Hepatocyte (in vitro differentiated cells): Measurements from ENCODE around the gene CATSPER4. TPM values are rescaled to one million over a fixed set of nuclear protein-coding genes. Genes with fewer than 3 reads are reported as not detected.

Experiments
- DNase-seq: peaks from one replicate; pipeline ENCODE4 v3.0.0-alpha.2; 2016; ENCODE audit warnings: low spot score
- H2AFZ ChIP-seq: fragments of 200-600 bp; sonication (generic); 2 replicates; pipeline ENCODE4 v1.6.0; 2016; ENCODE audit warnings: antibody characterized with exemption, mild to moderate bottlenecking
- H3K27ac ChIP-seq: fragments of 200-600 bp; sonication (generic); 2 replicates; pipeline ENCODE4 v1.5.1; 2016; ENCODE audit warnings: mild to moderate bottlenecking
- H3K27me3 ChIP-seq: fragments of 200-600 bp; sonication (generic); 2 replicates; pipeline ENCODE4 v1.6.1; 2016
- H3K36me3 ChIP-seq: fragments of 200-600 bp; sonication (generic); replicated peaks from 2 replicates; pipeline ENCODE4 v1.5.1; 2016; ENCODE audit warnings: low read depth; ENCODE audit not compliant: insufficient read depth
- H3K4me1 ChIP-seq: fragments of 200-600 bp; sonication (generic); 2 replicates; pipeline ENCODE4 v1.5.1; 2016; ENCODE audit warnings: mild to moderate bottlenecking, moderate library complexity; ENCODE audit not compliant: insufficient read depth
- H3K4me2 ChIP-seq: fragments of 200-600 bp; sonication (generic); 2 replicates; pipeline ENCODE4 v1.6.0; 2016
- H3K4me3 ChIP-seq: fragments of 200-600 bp; sonication (generic); 2 replicates; pipeline ENCODE4 v1.5.1; 2016; ENCODE audit warnings: mild to moderate bottlenecking
- H3K79me2 ChIP-seq: fragments of 200-600 bp; sonication (generic); 2 replicates; pipeline ENCODE4 v1.6.0; 2017; ENCODE audit warnings: mild to moderate bottlenecking
- H3K9me2 ChIP-seq: fragments of 200-600 bp; sonication (generic); replicated peaks from 2 replicates; pipeline ENCODE4 v1.6.0; 2017; ENCODE audit warnings: mild to moderate bottlenecking; ENCODE audit not compliant: insufficient read depth
- H3K9me3 ChIP-seq: fragments of 200-600 bp; sonication (generic); 2 replicates; pipeline ENCODE4 v1.5.1; 2016; ENCODE audit warnings: low read depth, mild to moderate bottlenecking
- H4K20me1 ChIP-seq: fragments of 200-600 bp; sonication (generic); 2 replicates; pipeline ENCODE4 v1.6.0; 2016; ENCODE audit warnings: mild to moderate bottlenecking; ENCODE audit not compliant: insufficient read depth, poor library complexity, severe bottlenecking
- EZH2 ChIP-seq: fragments of 200-600 bp; sonication (generic); IDR thresholded peaks from 2 replicates; pipeline ENCODE4 v1.6.1; 2016; ENCODE audit warnings: antibody characterized with exemption, mild to moderate bottlenecking, borderline replicate concordance
- EZH2phosphoT487 ChIP-seq: fragments of 200-600 bp; sonication (generic); IDR thresholded peaks from one replicate; pipeline ENCODE4 v1.6.1; 2018; ENCODE audit warnings: antibody characterized with exemption, mild to moderate bottlenecking, low read depth, moderate library complexity; ENCODE audit not compliant: unreplicated experiment, severe bottlenecking
- WGBS: methylation state at CpG from one replicate; pipeline ENCODE4 v1.1.6; 2016; ENCODE audit warnings: low lambda C conversion rate; ENCODE audit errors: missing lambda C conversion rate; 5-methylcytosine and 5-hydroxymethylcytosine counted together
- polyA plus RNA-seq: library from polyadenylated mRNA; unstranded; fragments of >200 nt; fragmentation: Nextera tagmentation; extraction: Ambion mirVana; gene quantifications from 2 replicates; pipeline ENCODE4 v1.2.1, GENCODE V29; 2016
- total RNA-seq: library from RNA; depleted of rRNA; stranded (reverse); fragments of >200 nt; gene quantifications from 2 replicates; pipeline ENCODE4 v1.2.3, GENCODE V29; 2014
- TF ChIP-seq, protein P1 (sequence below): fragments of 200-600 bp; sonication (generic); IDR thresholded peaks from 2 replicates; pipeline ENCODE4 v1.5.1; 2016; ENCODE audit warnings: antibody characterized with exemption, mild to moderate bottlenecking; ENCODE audit not compliant: poor library complexity

Gene CATSPER4
- total and polyA plus RNA-seq, 2 experiments from 2014 or later: 0.07 TPM; not detected in 1

DNA sequence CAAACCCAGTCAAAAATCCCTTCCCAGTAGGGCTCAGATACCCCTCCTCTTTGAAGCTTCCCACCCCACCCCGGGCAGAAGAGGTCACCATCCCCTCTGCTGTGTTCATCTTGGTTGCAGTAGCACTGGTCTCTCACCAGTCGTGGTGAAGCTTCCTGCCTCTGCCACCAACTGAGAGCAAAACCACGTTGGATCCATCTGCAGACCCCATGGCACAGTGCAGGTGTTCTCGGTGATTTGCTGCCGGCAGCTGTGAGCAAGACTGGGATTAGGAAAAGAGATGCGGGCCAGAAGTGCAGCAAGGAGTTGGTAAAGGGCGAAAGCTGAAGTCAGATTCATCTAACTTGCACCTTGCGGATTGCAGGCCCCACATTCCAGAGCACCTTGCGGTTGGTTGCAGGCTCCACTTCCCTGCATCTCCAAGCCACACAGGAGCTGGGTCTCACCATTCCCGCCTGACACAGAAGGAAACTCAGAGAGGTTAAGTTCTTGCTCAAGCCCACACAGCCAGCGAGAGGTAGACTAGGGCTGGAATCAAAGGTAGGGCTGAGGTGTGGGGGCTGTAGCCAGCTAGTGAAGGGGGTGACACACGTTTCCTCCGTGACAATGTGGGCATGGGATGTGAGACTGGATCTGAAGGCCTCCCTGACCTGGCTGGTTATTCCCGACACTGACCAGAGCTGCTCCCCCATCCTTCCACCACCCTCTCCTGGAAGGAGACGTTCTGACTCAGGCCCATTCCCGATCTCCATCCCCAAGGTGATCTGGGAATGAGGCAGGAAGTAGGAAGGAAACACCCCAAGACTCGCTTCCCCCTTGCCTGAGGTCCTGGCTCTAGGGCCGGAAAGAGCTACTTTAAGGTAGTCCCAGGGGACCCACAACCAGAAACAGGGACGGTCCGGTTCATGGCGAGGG, 34.8 kb upstream of the CATSPER4 start:
- no peaks in the 10 kb centered on the region for H3K9me3 ChIP-seq
- H4K20me1 ChIP-seq: no peaks in the 10 kb centered on the region
- TF ChIP-seq, protein P1, sequence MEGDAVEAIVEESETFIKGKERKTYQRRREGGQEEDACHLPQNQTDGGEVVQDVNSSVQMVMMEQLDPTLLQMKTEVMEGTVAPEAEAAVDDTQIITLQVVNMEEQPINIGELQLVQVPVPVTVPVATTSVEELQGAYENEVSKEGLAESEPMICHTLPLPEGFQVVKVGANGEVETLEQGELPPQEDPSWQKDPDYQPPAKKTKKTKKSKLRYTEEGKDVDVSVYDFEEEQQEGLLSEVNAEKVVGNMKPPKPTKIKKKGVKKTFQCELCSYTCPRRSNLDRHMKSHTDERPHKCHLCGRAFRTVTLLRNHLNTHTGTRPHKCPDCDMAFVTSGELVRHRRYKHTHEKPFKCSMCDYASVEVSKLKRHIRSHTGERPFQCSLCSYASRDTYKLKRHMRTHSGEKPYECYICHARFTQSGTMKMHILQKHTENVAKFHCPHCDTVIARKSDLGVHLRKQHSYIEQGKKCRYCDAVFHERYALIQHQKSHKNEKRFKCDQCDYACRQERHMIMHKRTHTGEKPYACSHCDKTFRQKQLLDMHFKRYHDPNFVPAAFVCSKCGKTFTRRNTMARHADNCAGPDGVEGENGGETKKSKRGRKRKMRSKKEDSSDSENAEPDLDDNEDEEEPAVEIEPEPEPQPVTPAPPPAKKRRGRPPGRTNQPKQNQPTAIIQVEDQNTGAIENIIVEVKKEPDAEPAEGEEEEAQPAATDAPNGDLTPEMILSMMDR: no peak
- TF ChIP-seq EZH2 (no peak), EZH2phosphoT487 (no peak)
- no peaks in the 10 kb centered on the region for H3K36me3 ChIP-seq
- 65% methylated on average over 21 of the region's 21 CpGs for WGBS
- H3K79me2 ChIP-seq: no peaks in the 10 kb centered on the region
- H2AFZ ChIP-seq: no peak overlapping the region
- H3K9me2 ChIP-seq: no peaks in the 10 kb centered on the region
- no peak for DNase-seq
- H3K27me3 ChIP-seq: peaks cover 20% of the 10 kb centered on the region
- H3K27ac ChIP-seq: no peak overlapping the region
- no peaks in the 10 kb centered on the region for H3K4me1 ChIP-seq
- H3K4me3 ChIP-seq: no peak overlapping the region
- H3K4me2 ChIP-seq: no peak overlapping the region

DNA sequence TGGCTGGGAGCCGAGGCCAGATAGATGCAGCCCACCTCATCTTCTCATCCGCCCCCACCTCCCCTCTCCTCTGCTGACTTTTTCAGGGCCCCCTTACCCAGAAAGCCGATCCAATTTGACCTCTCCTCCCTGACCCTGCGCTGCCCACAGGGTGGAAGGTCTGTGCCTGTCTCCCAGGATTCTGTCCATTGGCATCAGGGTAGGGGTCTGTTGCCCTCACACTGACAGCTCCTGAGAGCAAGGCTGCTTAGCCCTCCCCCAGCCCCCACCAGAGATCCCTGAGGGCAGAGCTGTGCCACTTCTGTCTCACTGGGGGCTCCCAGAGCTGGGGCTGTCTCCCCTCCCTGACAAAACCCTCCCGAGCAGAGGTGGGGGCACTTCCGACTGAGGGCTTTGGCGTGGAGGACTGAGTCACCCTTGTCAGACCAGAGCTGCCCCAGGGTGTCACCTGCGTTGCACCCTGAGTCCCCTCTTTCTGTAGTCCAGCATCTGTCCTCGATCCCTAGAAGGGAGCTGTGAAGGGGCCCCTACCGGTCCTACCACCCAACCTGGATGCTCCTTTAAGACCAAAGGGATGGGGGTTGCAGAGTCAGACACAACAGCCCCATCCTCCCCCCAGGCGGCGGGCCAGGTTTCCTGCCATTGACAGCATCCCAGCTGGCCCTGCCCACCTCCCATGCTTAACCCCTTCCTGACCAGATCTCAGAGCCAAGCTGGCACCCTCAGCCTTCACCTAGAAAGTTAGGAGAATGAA, 33.9 kb upstream of the CATSPER4 start:
- no peaks in the 10 kb centered on the region for H3K36me3 ChIP-seq
- H3K4me3 ChIP-seq: no peak overlapping the region
- peaks cover 20% of the 10 kb centered on the region for H3K27me3 ChIP-seq
- H2AFZ ChIP-seq: no peak overlapping the region
- no peaks in the 10 kb centered on the region for H3K9me2 ChIP-seq
- peaks cover 8% of the 10 kb centered on the region for H3K4me1 ChIP-seq
- TF ChIP-seq, protein P1: no peak
- TF ChIP-seq EZH2: no peak
- no peak for TF ChIP-seq EZH2phosphoT487
- H3K4me2 ChIP-seq: peak overlapping the region; percentile 11
- H4K20me1 ChIP-seq: no peaks in the 10 kb centered on the region
- H3K27ac ChIP-seq: no peak overlapping the region
- H3K9me3 ChIP-seq: no peaks in the 10 kb centered on the region
- WGBS: 34% methylated on average over 12 of the region's 12 CpGs
- H3K79me2 ChIP-seq: no peaks in the 10 kb centered on the region
- no peak for DNase-seq

DNA sequence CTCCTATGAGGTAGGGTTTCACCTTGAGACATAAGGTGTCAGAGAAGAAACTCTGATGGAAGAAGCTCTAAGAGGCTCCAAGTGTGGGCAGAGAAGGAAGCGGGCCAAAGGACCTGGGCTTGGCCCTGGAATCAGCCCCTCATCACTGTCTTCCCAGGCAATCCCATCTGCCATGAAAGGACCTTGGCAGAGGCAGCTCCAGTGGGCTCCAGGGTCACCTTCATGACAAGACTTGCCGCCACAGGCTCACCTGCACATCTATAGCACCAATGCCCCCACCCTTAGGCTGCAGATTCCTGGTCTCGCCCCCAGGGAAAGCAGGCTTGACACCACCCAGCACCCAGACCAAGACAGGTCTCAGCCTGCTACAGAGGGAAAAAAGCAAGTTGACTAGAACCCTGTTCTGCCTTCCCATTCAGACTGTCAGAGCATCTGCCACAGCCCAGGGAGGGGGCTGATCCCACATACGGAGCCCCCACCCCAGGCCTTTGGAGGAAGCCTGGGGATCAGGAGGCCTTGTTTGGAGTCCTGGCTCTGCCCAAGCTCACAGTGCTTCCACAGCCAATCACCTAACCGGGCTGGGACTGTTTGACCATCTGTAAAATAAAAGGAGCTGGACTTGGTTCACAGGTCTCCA, 32.0 kb upstream of the CATSPER4 start:
- H3K4me3 ChIP-seq: no peak overlapping the region
- H3K27me3 ChIP-seq: peaks cover 28% of the 10 kb centered on the region
- H3K4me1 ChIP-seq: peaks cover 9% of the 10 kb centered on the region
- H2AFZ ChIP-seq: no peak overlapping the region
- TF ChIP-seq EZH2phosphoT487 (no peak), EZH2 (no peak)
- TF ChIP-seq, protein P1: no peak
- H3K9me3 ChIP-seq: no peaks in the 10 kb centered on the region
- H3K36me3 ChIP-seq: no peaks in the 10 kb centered on the region
- 82% methylated on average over 5 of the region's 5 CpGs for WGBS
- H3K79me2 ChIP-seq: no peaks in the 10 kb centered on the region
- no peaks in the 10 kb centered on the region for H4K20me1 ChIP-seq
- H3K9me2 ChIP-seq: no peaks in the 10 kb centered on the region
- H3K4me2 ChIP-seq: no peak overlapping the region
- DNase-seq: no peak
- no peak overlapping the region for H3K27ac ChIP-seq
